IPS DF 4.7 (cell line): ENCODE measurements around the gene GTF3C1.

ENCODE experiments used
- DNase-seq: peaks from one replicate; pipeline ENCODE4 v3.0.0-alpha.2; 2013; ENCODE audit warnings: low spot score; ENCODE audit errors: extremely low read depth

The GTF3C1 gene

DNA sequence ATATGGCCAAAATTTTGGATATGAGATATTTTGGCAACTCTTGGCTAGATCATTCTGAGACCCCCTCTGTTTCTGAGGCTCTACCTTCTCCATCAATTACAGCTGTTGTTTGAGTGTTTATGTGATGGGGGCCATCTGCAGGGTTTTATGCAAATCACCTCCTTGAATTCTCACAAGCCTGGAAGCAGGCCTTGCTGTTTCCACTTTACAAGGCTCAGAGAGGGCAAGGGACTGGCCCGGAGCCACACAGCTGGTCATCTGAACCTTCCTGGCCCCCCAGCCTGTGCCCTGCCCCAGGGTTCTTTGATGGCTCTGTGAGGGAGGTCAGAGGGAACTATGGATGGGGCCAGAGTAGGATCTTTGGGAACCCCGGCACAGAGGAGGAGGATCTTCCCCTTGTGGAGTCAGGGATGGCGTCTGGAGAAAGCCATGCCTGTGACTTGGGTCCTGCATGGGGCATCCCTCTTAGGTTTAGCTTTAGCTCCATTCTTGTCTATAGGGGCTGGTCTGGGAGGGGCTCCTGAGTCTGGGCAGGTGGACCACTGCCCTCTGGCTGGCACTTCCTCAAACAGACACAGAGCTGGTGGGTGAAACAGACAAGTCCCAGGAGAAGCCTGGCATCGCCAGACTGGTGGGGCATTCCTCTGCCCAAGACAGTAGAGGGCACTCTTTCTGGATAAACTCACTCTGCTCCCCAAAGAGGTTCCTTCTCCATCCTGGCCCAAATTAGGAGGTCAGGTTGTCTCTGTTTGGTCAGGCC lies 121.5 kb downstream of the GTF3C1 start:
- DNase-seq, result no peak

DNA sequence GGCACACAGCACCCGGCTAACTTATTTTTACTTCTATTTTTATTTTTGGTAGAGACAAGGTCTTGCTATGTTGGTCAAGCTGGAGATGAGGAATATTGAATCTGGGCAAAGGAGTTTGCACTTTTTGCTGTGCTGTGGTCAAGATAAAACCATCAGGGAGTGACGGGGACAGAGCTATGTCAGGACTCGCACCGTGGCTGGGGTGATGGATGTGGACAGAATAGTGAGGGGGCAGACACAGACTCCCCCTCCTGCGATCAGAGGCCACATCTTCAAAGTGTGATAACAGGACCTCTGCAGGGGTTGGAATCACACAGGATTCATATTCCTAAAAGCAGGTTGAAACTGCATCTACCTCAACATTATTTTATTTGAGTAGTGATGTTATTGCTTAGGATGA lies 122.2 kb downstream of the GTF3C1 start:
- DNase-seq, result no peak

DNA sequence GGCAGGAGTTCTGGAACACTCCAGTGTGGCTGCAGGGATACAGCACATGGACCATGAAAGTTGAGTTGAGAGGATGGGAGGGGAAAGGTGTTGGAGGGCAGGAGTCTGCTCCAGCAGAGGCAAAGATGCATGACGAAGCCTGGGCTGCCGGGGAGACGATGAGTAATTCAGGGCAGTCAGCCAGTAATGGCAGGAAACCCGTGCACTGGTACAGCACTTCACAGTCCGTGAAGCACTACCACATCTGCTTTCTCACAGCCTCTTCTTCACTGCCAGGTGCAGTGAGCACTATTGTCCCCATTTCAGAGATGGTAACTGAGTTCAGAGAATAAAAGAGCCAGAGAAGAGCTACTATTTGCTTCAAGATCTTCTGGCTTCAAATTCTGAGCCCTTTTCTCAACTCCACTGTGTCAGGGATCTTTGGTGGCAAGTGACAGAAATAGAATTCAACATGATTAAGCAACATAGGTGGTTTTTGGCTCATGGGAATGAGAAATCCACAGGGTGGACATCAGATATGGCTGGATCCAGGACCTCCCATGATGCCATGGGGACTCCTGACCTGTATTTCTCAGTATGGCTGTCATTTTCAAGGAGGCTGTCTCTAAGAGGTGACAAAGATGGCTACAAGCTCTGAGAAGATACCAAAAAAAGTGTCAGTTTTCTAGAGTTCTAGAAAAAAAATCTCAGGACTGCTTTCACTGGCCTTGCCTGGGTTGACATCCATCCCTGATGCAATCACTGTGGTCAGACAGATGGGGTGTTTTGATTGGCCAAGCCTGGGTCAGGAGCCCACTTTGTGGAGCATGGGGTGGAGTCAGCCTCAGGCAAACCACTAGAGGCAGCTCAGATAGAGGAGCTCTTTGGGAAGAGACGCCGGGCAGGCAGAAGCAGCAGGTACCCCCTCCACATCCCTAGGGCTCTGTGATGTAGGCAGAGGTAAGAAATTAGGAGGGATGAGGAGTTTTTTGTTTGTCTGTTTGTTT lies 123.0 kb downstream of the GTF3C1 start:
- DNase-seq, result no peak

DNA sequence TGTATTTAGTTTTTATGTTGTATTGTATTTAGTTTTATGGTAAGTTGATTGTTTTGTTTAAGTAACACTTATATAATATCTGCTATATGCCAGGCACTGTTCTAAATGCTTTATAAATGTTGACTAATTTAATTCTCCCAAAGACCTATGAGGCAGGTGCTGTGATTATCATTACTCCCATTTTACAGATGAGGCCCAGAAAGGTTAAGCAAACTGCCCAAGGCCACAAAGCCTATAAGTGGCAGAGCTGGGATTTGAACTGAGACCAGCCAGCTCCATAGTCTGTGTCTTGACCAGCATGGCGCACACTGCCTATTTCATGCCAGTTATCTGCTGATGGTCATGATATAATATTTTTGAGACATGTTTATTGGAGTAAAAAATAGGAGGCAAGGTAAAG lies 123.8 kb downstream of the GTF3C1 start:
- no peak for DNase-seq

DNA sequence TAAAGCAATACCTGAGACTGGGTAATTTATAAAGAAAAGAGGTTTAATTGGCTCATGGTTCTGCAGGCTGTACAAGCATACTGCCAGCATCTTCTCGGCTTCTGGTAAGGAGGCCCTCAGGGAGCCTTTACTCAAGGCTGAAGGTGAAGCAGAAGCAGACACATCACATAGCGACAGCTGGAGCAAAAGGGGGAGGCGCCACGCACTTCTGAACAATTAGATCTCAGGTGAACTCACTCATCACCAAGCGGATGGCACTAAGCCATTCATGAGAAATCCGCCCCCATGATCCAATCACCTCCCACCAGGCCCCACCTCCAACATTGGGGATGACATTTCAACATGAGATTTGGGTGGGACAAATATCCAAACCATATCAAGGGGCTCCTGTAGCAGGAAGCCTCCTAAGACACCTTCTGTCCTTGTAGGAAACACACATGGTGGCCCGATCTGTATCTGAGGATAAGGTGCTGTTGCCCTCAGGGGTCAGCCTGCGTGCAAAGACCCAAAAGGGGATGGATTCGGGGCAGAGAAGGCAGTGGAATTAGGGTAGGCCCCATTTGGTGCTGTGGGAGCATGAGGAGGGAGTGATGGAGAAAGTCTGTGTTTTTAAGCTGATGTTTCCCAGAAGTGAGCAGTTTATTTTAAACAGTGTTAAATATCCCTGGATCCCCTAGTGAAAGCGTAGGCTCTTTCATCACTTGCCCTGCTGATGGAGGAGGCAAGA lies 124.8 kb downstream of the GTF3C1 start:
- no peak for DNase-seq

DNA sequence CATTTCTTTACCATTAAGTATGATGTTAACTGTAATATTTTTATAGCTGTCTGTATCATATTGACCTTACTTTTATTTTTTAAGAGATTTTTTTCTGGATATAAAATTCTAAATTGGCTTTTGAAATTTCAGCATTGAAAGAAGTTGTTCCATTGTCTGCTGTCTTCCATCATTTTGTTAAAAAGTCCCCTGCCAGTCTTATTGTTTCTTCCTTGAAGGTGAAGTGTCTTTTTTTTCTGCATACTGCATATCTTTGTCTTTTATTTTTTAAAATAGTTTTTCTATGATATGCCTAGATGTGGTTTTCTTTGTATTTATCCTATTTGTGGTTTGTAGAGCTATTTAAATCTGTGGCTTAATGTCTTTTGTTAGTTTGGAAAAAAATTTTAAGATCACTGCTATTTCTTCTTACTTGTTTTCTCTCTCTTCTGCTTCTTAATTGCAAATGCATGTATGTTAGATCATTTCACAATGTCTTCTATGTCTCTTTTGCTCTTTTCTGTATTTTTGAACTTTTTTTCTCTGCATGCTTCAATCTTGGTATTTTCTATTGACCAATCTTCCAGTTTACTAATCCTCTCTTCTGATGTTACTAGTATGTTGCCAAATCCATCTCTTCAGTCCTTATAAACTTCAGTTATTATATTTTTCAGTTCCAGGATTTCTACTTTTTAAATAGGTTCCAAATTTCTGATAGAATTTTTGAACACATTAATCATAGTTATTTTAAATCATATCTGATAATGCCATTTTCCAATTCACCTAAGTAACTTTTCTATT lies 127.6 kb downstream of the GTF3C1 start:
- no peak for DNase-seq

DNA sequence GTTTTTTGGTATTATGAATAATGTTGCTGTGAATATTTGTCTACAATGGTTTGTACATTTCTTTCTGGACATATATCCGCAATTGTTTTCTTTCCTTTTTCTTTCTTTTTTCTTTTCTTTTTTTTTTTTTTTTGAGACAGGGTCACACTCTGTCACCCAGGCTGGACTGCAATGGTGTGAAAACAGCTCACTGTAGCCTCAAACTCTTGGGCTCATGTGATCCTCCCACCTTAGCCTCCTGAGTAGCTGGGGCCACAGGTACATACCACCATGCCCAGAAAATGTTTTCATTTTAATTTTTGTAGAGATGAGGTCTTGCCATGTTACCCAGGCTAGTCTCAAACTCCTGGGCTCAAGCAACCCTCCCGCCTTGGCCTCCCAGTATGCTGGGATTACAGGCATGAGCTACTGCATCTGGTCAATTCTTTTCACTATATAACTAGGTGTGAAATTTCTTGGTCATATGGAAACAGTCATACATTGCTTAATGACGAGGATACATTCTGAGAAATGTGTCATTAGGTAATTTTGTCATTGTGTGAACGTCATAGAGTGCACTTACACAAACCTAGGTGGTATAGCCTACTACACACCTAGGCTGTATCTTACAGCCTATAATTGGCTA lies 132.6 kb downstream of the GTF3C1 start:
- DNase-seq, result no peak

DNA sequence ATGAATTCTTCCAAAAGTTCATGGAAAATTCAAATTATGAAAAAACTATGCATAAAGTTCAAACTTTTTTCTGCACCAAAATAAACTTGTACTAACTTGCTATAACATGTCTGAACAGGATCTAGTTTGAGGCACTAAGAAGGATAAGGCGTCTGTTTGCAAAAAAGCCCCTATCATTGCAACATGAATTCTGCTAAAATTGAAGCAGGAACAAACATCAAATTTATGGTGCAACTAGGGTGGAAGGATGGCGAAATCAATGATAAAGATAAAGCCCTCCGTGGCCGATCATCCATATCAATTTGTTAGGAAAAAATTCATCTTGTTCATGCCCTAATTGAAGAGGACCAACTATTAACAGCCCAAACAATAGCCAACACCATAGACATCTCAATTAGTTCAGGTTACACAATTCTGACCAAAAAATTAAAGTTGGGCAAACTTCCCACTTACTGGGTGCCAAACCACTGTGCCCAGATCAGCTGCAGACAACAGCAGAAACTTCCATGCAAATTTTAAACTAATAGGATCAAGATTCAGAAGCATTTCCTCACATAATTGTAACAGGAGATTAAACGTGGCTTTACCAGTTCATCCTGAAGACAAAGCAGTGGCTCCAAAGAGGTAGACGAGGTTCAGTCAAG lies 134.8 kb downstream of the GTF3C1 start:
- no peak for DNase-seq

DNA sequence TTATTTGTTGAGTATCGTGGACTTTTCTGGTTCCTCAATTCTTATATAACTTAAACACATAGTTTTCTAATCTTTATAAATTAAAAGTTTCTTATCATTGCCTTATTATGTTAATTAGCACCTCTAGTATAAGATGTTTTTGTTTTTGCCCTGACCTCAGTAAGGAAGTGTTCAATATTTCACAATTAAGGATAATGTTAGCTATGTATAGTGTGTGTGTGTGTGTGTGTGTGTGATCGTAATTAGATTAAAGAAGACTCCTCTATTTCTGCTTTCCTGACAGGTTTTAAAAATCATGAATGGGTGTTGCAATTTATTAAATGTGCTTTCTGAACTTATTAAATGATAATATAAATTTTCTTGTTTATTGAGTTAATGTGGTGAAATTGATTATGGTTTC lies 135.8 kb downstream of the GTF3C1 start:
- no peak for DNase-seq

DNA sequence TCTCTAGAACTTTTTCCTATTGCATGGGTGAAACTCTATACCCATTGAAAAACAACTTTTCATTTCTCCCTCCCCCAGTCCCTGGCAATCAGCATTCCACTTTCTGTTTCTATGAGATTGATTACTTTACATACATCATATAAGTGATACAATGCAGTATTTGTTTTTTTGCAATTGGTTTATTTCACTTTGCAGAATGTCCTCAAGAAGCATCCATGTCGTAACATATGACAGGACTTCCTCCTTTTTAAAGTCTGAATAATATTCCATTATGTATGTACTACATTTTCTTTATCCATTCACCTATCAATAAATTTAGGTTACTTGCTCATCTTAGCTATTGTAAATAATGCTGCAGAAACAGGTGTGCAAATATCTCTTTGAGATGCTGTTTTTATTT lies 139.0 kb downstream of the GTF3C1 start:
- no peak for DNase-seq
